HepG2 (cell line): Measurements from ENCODE around the gene FRRS1. TPM values are rescaled to one million over a fixed set of nuclear protein-coding genes. Genes with fewer than 3 reads are reported as not detected.

Source experiments
- ATAC-seq: fragments of 200-7000 bp; cut with Tn5 transposase; 3 replicates; pipeline ENCODE4 v1.9.1; 2020; ENCODE audit warnings: mild to moderate bottlenecking, moderate library complexity
- BruUV-seq: library from RNA; stranded (reverse); fragments of 400-500 nt; replicated peaks from 2 replicates; lab custom pipeline; 2021; lab: Mats Ljungman, UMichigan
- CTCF ChIA-PET: fragments of 300-600 bp; formaldehyde crosslinking; extraction: SDS; loops from one replicate; lab custom pipeline; 2021; ENCODE audit warnings: low total read pairs, inconsistent platforms, low intra/inter-chr PET ratio; lab: Yijun Ruan, JAX
- POLR2A ChIA-PET: fragments of 350-600 bp; sonication (Branson Sonifier 250); formaldehyde crosslinking; loops from one replicate; lab custom pipeline; 2020; ENCODE audit warnings: antibody characterized with exemption, inconsistent platforms; lab: Yijun Ruan, JAX
- DNase-seq: peaks from one replicate; pipeline ENCODE4 v3.0.0-alpha.2; 2015; ENCODE audit warnings: low spot score
- FAIRE-seq: peaks from 3 replicates; lab custom pipeline; 2011; peaks lifted over from hg19 to GRCh38; lab: Jason Lieb, UNC
- H2AFZ ChIP-seq: one replicate; pipeline ENCODE4 v1.6.1; 2011; ENCODE audit warnings: low read length, inconsistent platforms
- H3K27ac ChIP-seq: fragments of 300-600 bp; 3 replicates; pipeline ENCODE4 v1.8.0; 2011; ENCODE audit warnings: mixed run types, mild to moderate bottlenecking, mixed read lengths, low read length, inconsistent platforms; ENCODE audit not compliant: insufficient read depth; ENCODE audit errors: extremely low read length
- H3K27me3 ChIP-seq, 2 experiments: fragments of 200-600 bp in 1 of 2; 2 replicates in 1 of 2; 3 replicates in 1 of 2; pipeline versions ENCODE4 v1.6.0 to v1.8.0; 2011; ENCODE audit warnings: low read length in 2 of 2, mild to moderate bottlenecking in 2 of 2, moderate library complexity in 2 of 2, inconsistent platforms in 1 of 2; ENCODE audit not compliant: insufficient read depth in 2 of 2, control insufficient read depth in 1 of 2
- H3K36me3 ChIP-seq, 2 experiments: fragments of 200-600 bp in 1 of 2; replicated peaks in 1 of 2; 2 replicates in 1 of 2; 3 replicates in 1 of 2; pipeline versions ENCODE4 v1.5.1 to v1.8.0; 2011; ENCODE audit warnings: low read length in 2 of 2, inconsistent platforms in 1 of 2; ENCODE audit not compliant: insufficient read depth in 2 of 2, control insufficient read depth in 1 of 2
- H3K4me1 ChIP-seq: 2 replicates; pipeline ENCODE4 v1.5.1; 2012; ENCODE audit warnings: low read length, inconsistent platforms; ENCODE audit not compliant: insufficient read depth
- H3K4me2 ChIP-seq: 2 replicates; pipeline ENCODE4 v1.6.0; 2011; ENCODE audit warnings: low read depth, low read length, inconsistent platforms
- H3K4me3 ChIP-seq, 3 experiments: fragments of 200-600 bp in 1 of 3; sonication (generic), shearing (Covaris generic) in 1 of 3; replicated peaks in 1 of 3; 2 replicates each; pipeline ENCODE4 v1.5.1; 2011 to 2016; ENCODE audit warnings: low read length in 3 of 3, inconsistent platforms in 2 of 3, low read depth in 2 of 3, mild to moderate bottlenecking in 2 of 3, control low read depth in 1 of 3, mixed read lengths in 1 of 3; ENCODE audit not compliant: insufficient read depth in 1 of 3
- H3K79me2 ChIP-seq: one replicate; pipeline ENCODE4 v1.6.1; 2011; ENCODE audit warnings: low read length, inconsistent platforms; ENCODE audit not compliant: insufficient read depth
- H3K9ac ChIP-seq: 2 replicates; pipeline ENCODE4 v1.6.0; 2011; ENCODE audit warnings: mild to moderate bottlenecking, low read depth, low read length, inconsistent platforms; ENCODE audit not compliant: insufficient read depth
- H3K9me3 ChIP-seq: 2 replicates; pipeline ENCODE4 v1.5.1; 2012; ENCODE audit warnings: mild to moderate bottlenecking, low read length
- H4K20me1 ChIP-seq: 2 replicates; pipeline ENCODE4 v1.6.0; 2011; ENCODE audit warnings: inconsistent platforms, mild to moderate bottlenecking, low read length, moderate library complexity; ENCODE audit not compliant: insufficient read depth
- ATM ChIP-seq: fragments of 450-650 bp; IDR thresholded peaks from 2 replicates; pipeline ENCODE4 v1.7.1; 2017; ENCODE audit warnings: mild to moderate bottlenecking, borderline replicate concordance
- FLYWCH1 ChIP-seq: sonication (generic); formaldehyde crosslinking; IDR thresholded peaks from 2 replicates; pipeline ENCODE4 v1.8.1; 2023; ENCODE audit warnings: mild to moderate bottlenecking, missing genetic modification reagents
- GZF1 ChIP-seq: sonication (generic); formaldehyde crosslinking; IDR thresholded peaks from 2 replicates; pipeline ENCODE4 v1.5.1; 2020; ENCODE audit warnings: mild to moderate bottlenecking, missing genetic modification reagents
- IRF2 ChIP-seq: IDR thresholded peaks from 2 replicates; pipeline ENCODE4 v1.6.1; 2018; ENCODE audit warnings: missing genetic modification reagents, missing compliant biosample characterization
- KAT7 ChIP-seq: IDR thresholded peaks from 2 replicates; pipeline ENCODE4 v1.6.1; 2018; ENCODE audit warnings: borderline replicate concordance, missing compliant biosample characterization
- KLF11 ChIP-seq: IDR thresholded peaks from 2 replicates; pipeline ENCODE4 v1.6.1; 2016; ENCODE audit warnings: missing compliant biosample characterization
- NR2C2 ChIP-seq: sonication (generic); formaldehyde crosslinking; IDR thresholded peaks from 2 replicates; pipeline ENCODE4 v1.4.0; 2020; ENCODE audit warnings: missing genetic modification reagents, mild to moderate bottlenecking, moderate library complexity, borderline replicate concordance
- REXO4 ChIP-seq: sonication (generic); formaldehyde crosslinking; IDR thresholded peaks from 2 replicates; pipeline ENCODE4 v1.8.0; 2022; ENCODE audit warnings: missing genetic modification reagents, mild to moderate bottlenecking, borderline replicate concordance
- SOX13 ChIP-seq, 3 experiments: fragments of 450-650 bp in 1 of 3; sonication (generic) in 1 of 3; formaldehyde crosslinking in 1 of 3; IDR thresholded peaks in 2 of 3; conservative IDR thresholded peaks in 1 of 3; 2 replicates each; pipeline versions ENCODE4 v1.5.0 to v1.6.1; 2016 to 2020; ENCODE audit warnings: antibody characterized with exemption in 1 of 3, mild to moderate bottlenecking in 1 of 3, missing compliant biosample characterization in 1 of 3, missing genetic modification reagents in 1 of 3, moderate library complexity in 1 of 3
- ZBTB34 ChIP-seq: sonication (generic); formaldehyde crosslinking; IDR thresholded peaks from 2 replicates; pipeline ENCODE4 v1.8.0; 2022; ENCODE audit warnings: mild to moderate bottlenecking, missing genetic modification reagents
- ZNF263 ChIP-seq: sonication (generic); formaldehyde crosslinking; IDR thresholded peaks from 2 replicates; pipeline ENCODE4 v1.4.0; 2020; ENCODE audit warnings: missing genetic modification reagents
- ZNF562 ChIP-seq: sonication (generic); formaldehyde crosslinking; IDR thresholded peaks from 2 replicates; pipeline ENCODE4 v1.8.0; 2022; ENCODE audit warnings: missing genetic modification reagents, borderline replicate concordance
- ZNF747 ChIP-seq: sonication (generic); formaldehyde crosslinking; IDR thresholded peaks from 2 replicates; pipeline ENCODE4 v1.8.1; 2023; ENCODE audit warnings: missing genetic modification reagents, mild to moderate bottlenecking, borderline replicate concordance
- WGBS: methylation state at CpG from one replicate; pipeline ENCODE4 v1.1.6; 2017; ENCODE audit warnings: low lambda C conversion rate; 5-methylcytosine and 5-hydroxymethylcytosine counted together
- in situ Hi-C: cut with HindIII; loops from 2 replicates; pipeline ENCODE4 v1.10.0; 2017; ENCODE audit warnings: low pct_unique_long_range_greater_than_20kb; ENCODE audit not compliant: extremely low pct_ligation_motif_present
- intact Hi-C: fragments of 100-400 bp; cut with micrococcal nuclease; formaldehyde crosslinking; loops from one replicate; pipeline ENCODE4 v1.10.0; 2022; ENCODE audit not compliant: unreplicated experiment
- polyA plus RNA-seq, 8 experiments: library from polyadenylated mRNA; depleted of rRNA in 3 of 8; stranded (reverse) in 7 of 8; unstranded in 1 of 8; fragments of >200 nt; fragmentation: Illumina TruSeq in 4 of 8; extraction: Trizol in 4 of 8; gene quantifications; 2 replicates each; pipeline versions ENCODE4 v1.2.1 to v1.2.3, GENCODE V29; 2011 to 2016; ENCODE audit warnings: low read depth in 4 of 8, missing spikeins in 1 of 8, mixed read lengths in 1 of 8; ENCODE audit not compliant: insufficient read depth in 1 of 8
- total RNA-seq, 5 experiments: library from RNA; depleted of rRNA; stranded (reverse); fragments of >200 nt; fragmentation: Illumina TruSeq; extraction: Trizol; gene quantifications; 2 replicates each; pipeline ENCODE4 v1.2.3, GENCODE V29; 2016; ENCODE audit warnings: low read depth in 1 of 5

The FRRS1 gene
- total and polyA plus RNA-seq, 2 of the 13 experiments (the other 11 are each of a cell fraction or from before 2014, with no cell fraction given) = 22.6 to 23.4 TPM

GRCh38 chr1:99761774-99762173 lies 4.7 kb downstream of the FRRS1 start:
- in situ Hi-C loops (no loop called here), intact Hi-C loops (no loop called here)
- no peak overlapping the region for H2AFZ ChIP-seq
- no peaks in the 10 kb centered on the region for H3K9me3 ChIP-seq
- H3K27me3 ChIP-seq = no peaks in the 10 kb centered on the region
- TF ChIP-seq ZNF747 = no peak
- no peak for TF ChIP-seq FLYWCH1
- no peak for TF ChIP-seq REXO4 (CRISPR knock-in tag)
- TF ChIP-seq GZF1 (CRISPR knock-in tag) = no peak
- TF ChIP-seq ZNF263 (CRISPR knock-in tag) = no peak
- no peak for TF ChIP-seq ZNF562 (CRISPR knock-in tag)
- no peak for TF ChIP-seq IRF2 (CRISPR knock-in tag)
- TF ChIP-seq ATM = no peak
- no peak for TF ChIP-seq NR2C2 (CRISPR knock-in tag)
- TF ChIP-seq KAT7 = no peak
- TF ChIP-seq KLF11 (CRISPR knock-in tag) = no peak
- no peak for TF ChIP-seq SOX13 (IDR thresholded peaks at IDR 0.05)
- TF ChIP-seq SOX13 (CRISPR knock-in tag; conservative IDR thresholded peaks at IDR 0.05 in 1 of 2, IDR thresholded peaks at IDR 0.05 in 1 of 2) = no peak
- no peak for TF ChIP-seq ZBTB34 (CRISPR knock-in tag)
- no peak overlapping the region for H3K4me3 ChIP-seq
- ATAC-seq (no peak), FAIRE-seq (no peak), DNase-seq (no peak)
- H3K4me2 ChIP-seq = no peak overlapping the region
- CTCF ChIA-PET = no interaction called here
- POLR2A ChIA-PET = no interaction called here
- H3K4me1 ChIP-seq = peaks cover 90% of the 10 kb centered on the region
- 98% methylated on average over 1 of the region's 1 CpG for WGBS
- no peaks in the 10 kb centered on the region for H3K36me3 ChIP-seq
- no peak overlapping the region for H3K9ac ChIP-seq
- H4K20me1 ChIP-seq = no peaks in the 10 kb centered on the region
- no TSS peak for BruUV-seq
- no peak overlapping the region for H3K27ac ChIP-seq
- H3K79me2 ChIP-seq = peaks cover 58% of the 10 kb centered on the region
